ENCODE measurements around the gene DGKG. TPM values are rescaled to one million over a fixed set of nuclear protein-coding genes. Genes with fewer than 3 reads are reported as not detected.

DGKG gene
- total RNA-seq, 1 experiment from 2014 or later, result 45.2 TPM

- no peaks in the 10 kb centered on the region for H3K36me3 ChIP-seq (ENCODE audit: insufficient read depth, low read length, poor library complexity, severe bottlenecking)
- DNase-seq (ENCODE audit: low spot score), result no peak
- POLR2A ChIA-PET (ENCODE audit: low non-redundant PET), result no interaction called here
- no peaks in the 10 kb centered on the region for H3K9me3 ChIP-seq (ENCODE audit: low read depth, low read length, poor library complexity, severe bottlenecking)
- peaks cover 33% of the 10 kb centered on the region for H3K27me3 ChIP-seq (replicated peaks; ENCODE audit: insufficient read depth, low read depth, low read length, poor library complexity)
- no peak for TF ChIP-seq EZH2 (IDR thresholded peaks at IDR 0.05; ENCODE audit: borderline replicate concordance, low read depth, low read length, poor library complexity, severe bottlenecking)
- TF ChIP-seq CTCF (conservative IDR thresholded peaks at IDR 0.05; ENCODE audit: low read depth, low read length), result no peak
- H3K27ac ChIP-seq (ENCODE audit: low read depth, low read length, poor library complexity, severe bottlenecking), result no peak overlapping the region
- intact Hi-C loops (cut with micrococcal nuclease; ENCODE audit: unreplicated experiment), result no loop called here
- H3K4me1 ChIP-seq (ENCODE audit: insufficient read depth, low read length, poor library complexity, severe bottlenecking), result no peaks in the 10 kb centered on the region
- BruUV-seq (replicated peaks), result no TSS peak
- H3K4me3 ChIP-seq (ENCODE audit: low read depth, low read length, poor library complexity, severe bottlenecking), result no peak overlapping the region
- CTCF ChIA-PET, result no interaction called here
Observed at GRCh38 chr3:186354100-186354499, 7.9 kb downstream of the DGKG start.

GRCh38 chr3:186352369-186352768 lies 9.7 kb downstream of the DGKG start:
- Histone ChIP-seq H3K9me3 (ENCODE audit: low read depth, low read length, poor library complexity, severe bottlenecking) (no peaks in the 10 kb centered on the region), H3K27ac (ENCODE audit: low read depth, low read length, poor library complexity, severe bottlenecking) (no peak overlapping the region), H3K4me1 (ENCODE audit: insufficient read depth, low read length, poor library complexity, severe bottlenecking) (no peaks in the 10 kb centered on the region), H3K27me3 (replicated peaks; ENCODE audit: insufficient read depth, low read depth, low read length, poor library complexity) (peaks cover 16% of the 10 kb centered on the region), H3K4me3 (ENCODE audit: low read depth, low read length, poor library complexity, severe bottlenecking) (no peak overlapping the region), H3K36me3 (ENCODE audit: insufficient read depth, low read length, poor library complexity, severe bottlenecking) (no peaks in the 10 kb centered on the region)
- no peak for DNase-seq (ENCODE audit: low spot score)
- intact Hi-C loops (cut with micrococcal nuclease; ENCODE audit: unreplicated experiment), result no loop called here
- BruUV-seq (replicated peaks), result no TSS peak
- TF ChIP-seq EZH2 (IDR thresholded peaks at IDR 0.05; ENCODE audit: borderline replicate concordance, low read depth, low read length, poor library complexity, severe bottlenecking) (no peak), CTCF (conservative IDR thresholded peaks at IDR 0.05; ENCODE audit: low read depth, low read length) (no peak)
- POLR2A ChIA-PET (ENCODE audit: low non-redundant PET), result no interaction called here
- CTCF ChIA-PET, result no interaction called here

- Histone ChIP-seq H3K4me1 (ENCODE audit: insufficient read depth, low read length, poor library complexity, severe bottlenecking) (no peaks in the 10 kb centered on the region), H3K27ac (ENCODE audit: low read depth, low read length, poor library complexity, severe bottlenecking) (no peak overlapping the region), H3K9me3 (ENCODE audit: low read depth, low read length, poor library complexity, severe bottlenecking) (no peaks in the 10 kb centered on the region), H3K27me3 (replicated peaks; ENCODE audit: insufficient read depth, low read depth, low read length, poor library complexity) (peaks cover 8% of the 10 kb centered on the region), H3K36me3 (ENCODE audit: insufficient read depth, low read length, poor library complexity, severe bottlenecking) (no peaks in the 10 kb centered on the region), H3K4me3 (ENCODE audit: low read depth, low read length, poor library complexity, severe bottlenecking) (no peak overlapping the region)
- TF ChIP-seq CTCF (conservative IDR thresholded peaks at IDR 0.05; ENCODE audit: low read depth, low read length) (no peak), EZH2 (IDR thresholded peaks at IDR 0.05; ENCODE audit: borderline replicate concordance, low read depth, low read length, poor library complexity, severe bottlenecking) (no peak)
- CTCF ChIA-PET, result interaction anchor here (0.6 kb wide), 1 partner anchor 54 kb away, joined by 3 read pairs; no protein-coding TSS in a partner anchor
- POLR2A ChIA-PET (ENCODE audit: low non-redundant PET), result no interaction called here
- BruUV-seq (replicated peaks), result no TSS peak
- intact Hi-C loops (cut with micrococcal nuclease; ENCODE audit: unreplicated experiment), result no loop called here
- DNase-seq (ENCODE audit: low spot score), result no peak
Observed at GRCh38 chr3:186342197-186342596, 19.8 kb downstream of the DGKG start.

All from A673 (cell line).